Panc1 (cell line): ENCODE measurements around the gene MC1R.

Experiments used
- POLR2AphosphoS5 ChIP-seq: IDR thresholded peaks from 2 replicates; pipeline ENCODE4 v1.6.1; 2012; ENCODE audit warnings: mild to moderate bottlenecking, low read depth, low read length, moderate library complexity
- SIN3A ChIP-seq: IDR thresholded peaks from 2 replicates; pipeline ENCODE4 v1.6.1; 2012; ENCODE audit warnings: low read depth, mild to moderate bottlenecking, low read length, moderate library complexity, borderline replicate concordance; ENCODE audit not compliant: insufficient read depth
- TCF7L2 ChIP-seq: IDR thresholded peaks from 2 replicates; pipeline ENCODE4 v1.6.1; 2011; ENCODE audit warnings: mild to moderate bottlenecking, low read depth, low read length, inconsistent platforms
- TF ChIP-seq, protein P1 (sequence below): fragments of 450-650 bp; IDR thresholded peaks from 2 replicates; pipeline ENCODE4 v1.5.1; 2017; ENCODE audit warnings: mild to moderate bottlenecking
- TF ChIP-seq, protein P2 (sequence below), 2 experiments: IDR thresholded peaks; 2 replicates each; pipeline ENCODE4 v1.6.1; 2011 to 2012; ENCODE audit warnings: low read depth in 2 of 2, control low read depth in 1 of 2, low read length in 1 of 2, mild to moderate bottlenecking in 1 of 2, moderate library complexity in 1 of 2; ENCODE audit not compliant: insufficient read depth in 1 of 2

DNA sequence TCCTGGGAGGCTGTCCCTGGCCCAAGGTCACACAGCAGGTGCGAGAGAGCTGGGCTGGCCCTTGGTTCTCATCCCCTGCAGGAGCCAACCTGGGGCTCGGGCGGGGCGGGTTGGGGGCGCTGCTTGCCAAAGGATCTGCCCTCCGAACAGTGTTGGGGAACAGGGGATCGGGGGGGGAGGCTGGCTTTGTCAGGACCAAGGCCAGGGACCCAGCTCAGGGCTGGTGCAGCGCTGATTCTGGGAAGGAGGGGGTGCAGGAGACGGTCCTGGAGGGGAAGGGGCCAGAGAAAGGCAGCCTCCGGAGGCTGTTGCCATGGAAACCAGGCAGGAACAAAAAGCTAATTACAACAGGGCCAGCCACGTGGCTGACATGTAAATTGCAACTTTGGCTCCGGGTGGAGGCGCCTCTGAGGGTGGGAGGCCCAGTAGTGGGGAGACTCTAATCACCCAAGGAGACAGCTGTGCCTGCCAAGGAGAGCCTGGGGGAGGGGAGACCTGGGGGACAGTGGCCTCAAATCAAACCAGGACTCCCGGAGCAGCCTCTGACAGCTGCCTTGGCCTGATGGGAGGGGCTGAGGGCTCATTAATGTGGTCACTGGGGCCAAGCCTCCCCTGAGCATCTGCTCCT is 5.7 kb downstream of the MC1R start:
- TF ChIP-seq, protein P1, sequence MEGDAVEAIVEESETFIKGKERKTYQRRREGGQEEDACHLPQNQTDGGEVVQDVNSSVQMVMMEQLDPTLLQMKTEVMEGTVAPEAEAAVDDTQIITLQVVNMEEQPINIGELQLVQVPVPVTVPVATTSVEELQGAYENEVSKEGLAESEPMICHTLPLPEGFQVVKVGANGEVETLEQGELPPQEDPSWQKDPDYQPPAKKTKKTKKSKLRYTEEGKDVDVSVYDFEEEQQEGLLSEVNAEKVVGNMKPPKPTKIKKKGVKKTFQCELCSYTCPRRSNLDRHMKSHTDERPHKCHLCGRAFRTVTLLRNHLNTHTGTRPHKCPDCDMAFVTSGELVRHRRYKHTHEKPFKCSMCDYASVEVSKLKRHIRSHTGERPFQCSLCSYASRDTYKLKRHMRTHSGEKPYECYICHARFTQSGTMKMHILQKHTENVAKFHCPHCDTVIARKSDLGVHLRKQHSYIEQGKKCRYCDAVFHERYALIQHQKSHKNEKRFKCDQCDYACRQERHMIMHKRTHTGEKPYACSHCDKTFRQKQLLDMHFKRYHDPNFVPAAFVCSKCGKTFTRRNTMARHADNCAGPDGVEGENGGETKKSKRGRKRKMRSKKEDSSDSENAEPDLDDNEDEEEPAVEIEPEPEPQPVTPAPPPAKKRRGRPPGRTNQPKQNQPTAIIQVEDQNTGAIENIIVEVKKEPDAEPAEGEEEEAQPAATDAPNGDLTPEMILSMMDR, result no peak
- TF ChIP-seq, protein P2, sequence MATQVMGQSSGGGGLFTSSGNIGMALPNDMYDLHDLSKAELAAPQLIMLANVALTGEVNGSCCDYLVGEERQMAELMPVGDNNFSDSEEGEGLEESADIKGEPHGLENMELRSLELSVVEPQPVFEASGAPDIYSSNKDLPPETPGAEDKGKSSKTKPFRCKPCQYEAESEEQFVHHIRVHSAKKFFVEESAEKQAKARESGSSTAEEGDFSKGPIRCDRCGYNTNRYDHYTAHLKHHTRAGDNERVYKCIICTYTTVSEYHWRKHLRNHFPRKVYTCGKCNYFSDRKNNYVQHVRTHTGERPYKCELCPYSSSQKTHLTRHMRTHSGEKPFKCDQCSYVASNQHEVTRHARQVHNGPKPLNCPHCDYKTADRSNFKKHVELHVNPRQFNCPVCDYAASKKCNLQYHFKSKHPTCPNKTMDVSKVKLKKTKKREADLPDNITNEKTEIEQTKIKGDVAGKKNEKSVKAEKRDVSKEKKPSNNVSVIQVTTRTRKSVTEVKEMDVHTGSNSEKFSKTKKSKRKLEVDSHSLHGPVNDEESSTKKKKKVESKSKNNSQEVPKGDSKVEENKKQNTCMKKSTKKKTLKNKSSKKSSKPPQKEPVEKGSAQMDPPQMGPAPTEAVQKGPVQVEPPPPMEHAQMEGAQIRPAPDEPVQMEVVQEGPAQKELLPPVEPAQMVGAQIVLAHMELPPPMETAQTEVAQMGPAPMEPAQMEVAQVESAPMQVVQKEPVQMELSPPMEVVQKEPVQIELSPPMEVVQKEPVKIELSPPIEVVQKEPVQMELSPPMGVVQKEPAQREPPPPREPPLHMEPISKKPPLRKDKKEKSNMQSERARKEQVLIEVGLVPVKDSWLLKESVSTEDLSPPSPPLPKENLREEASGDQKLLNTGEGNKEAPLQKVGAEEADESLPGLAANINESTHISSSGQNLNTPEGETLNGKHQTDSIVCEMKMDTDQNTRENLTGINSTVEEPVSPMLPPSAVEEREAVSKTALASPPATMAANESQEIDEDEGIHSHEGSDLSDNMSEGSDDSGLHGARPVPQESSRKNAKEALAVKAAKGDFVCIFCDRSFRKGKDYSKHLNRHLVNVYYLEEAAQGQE (IDR thresholded peaks at IDR 0.05; ENCODE audit: insufficient read depth in 1 of 2, low read depth in 2 of 2, low read length in 1 of 2), result peak; percentile 87 to 91
- TF ChIP-seq POLR2AphosphoS5 (no peak), SIN3A (0 out of 2 replicates have a peak, but pooled peaks have one; percentile 60), TCF7L2 (no peak)
